Liver (tissue), 3 donors: ENCODE results near the gene MOXD1.

ENCODE experiments used
- FOXA2 ChIP-seq: IDR thresholded peaks from 2 replicates; pipeline ENCODE4 v1.6.1; 2016; ENCODE audit warnings: antibody characterized with exemption
- JUND ChIP-seq, 2 donors: IDR thresholded peaks; 2 replicates each; pipeline ENCODE4 v1.6.1; 2016; ENCODE audit warnings: antibody characterized with exemption in 2 of 2
- RAD21 ChIP-seq, 2 donors: IDR thresholded peaks; 2 replicates each; pipeline ENCODE4 v1.6.1; 2016; ENCODE audit warnings: antibody characterized with exemption in 2 of 2, mild to moderate bottlenecking in 2 of 2
- SP1 ChIP-seq: IDR thresholded peaks from 2 replicates; pipeline ENCODE4 v1.6.1; 2018; ENCODE audit warnings: antibody characterized with exemption, mild to moderate bottlenecking
- YY1 ChIP-seq: IDR thresholded peaks from 2 replicates; pipeline ENCODE4 v1.6.1; 2016; ENCODE audit warnings: antibody characterized with exemption, mild to moderate bottlenecking
- TF ChIP-seq, protein P1 (sequence below): fragments of 150-350 bp; IDR thresholded peaks from 2 replicates; pipeline ENCODE4 v1.5.1; 2017; ENCODE audit warnings: improper control_type of control experiment, low read depth, low read length; ENCODE audit not compliant: missing input control
- donor health status: healthy.
- donor health status: healthy.

DNA sequence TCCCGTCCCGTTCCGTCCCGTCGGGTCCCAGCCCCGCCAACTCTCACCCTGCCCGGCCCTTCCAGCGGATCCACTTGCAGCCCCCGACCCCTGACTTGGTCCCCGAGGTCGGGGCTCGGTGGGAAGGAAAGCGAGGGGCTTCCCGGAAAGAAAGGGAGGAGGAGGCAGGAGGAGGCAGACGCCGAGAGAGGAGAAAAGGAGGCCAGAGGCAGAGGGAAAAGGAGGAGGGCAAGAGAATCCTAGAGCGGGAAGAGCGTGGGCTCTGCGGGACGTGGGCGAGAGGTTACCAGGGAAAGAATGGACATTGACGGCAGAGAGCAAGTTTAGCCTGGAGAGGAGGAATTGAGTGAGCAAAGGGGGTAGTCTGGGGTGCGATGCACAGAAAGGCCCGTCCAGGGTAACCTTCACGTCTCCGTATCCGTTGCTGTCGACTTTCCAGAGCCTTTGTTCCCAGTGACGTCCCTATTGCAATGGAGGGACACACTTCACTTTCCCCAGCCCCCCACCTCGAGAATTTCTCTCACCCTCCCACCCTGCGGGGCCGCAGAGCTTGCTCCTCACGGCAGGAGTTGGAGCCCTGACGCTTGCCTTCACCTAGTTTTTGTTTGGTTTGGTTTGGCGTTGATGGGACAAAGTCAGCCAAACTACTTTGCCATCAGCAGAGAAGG lies 477 bp upstream of the MOXD1 start:
- TF ChIP-seq, protein P1, sequence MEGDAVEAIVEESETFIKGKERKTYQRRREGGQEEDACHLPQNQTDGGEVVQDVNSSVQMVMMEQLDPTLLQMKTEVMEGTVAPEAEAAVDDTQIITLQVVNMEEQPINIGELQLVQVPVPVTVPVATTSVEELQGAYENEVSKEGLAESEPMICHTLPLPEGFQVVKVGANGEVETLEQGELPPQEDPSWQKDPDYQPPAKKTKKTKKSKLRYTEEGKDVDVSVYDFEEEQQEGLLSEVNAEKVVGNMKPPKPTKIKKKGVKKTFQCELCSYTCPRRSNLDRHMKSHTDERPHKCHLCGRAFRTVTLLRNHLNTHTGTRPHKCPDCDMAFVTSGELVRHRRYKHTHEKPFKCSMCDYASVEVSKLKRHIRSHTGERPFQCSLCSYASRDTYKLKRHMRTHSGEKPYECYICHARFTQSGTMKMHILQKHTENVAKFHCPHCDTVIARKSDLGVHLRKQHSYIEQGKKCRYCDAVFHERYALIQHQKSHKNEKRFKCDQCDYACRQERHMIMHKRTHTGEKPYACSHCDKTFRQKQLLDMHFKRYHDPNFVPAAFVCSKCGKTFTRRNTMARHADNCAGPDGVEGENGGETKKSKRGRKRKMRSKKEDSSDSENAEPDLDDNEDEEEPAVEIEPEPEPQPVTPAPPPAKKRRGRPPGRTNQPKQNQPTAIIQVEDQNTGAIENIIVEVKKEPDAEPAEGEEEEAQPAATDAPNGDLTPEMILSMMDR = no peak
- TF ChIP-seq RAD21 (IDR thresholded peaks at IDR 0.05) (no peak), FOXA2 (no peak), JUND (IDR thresholded peaks at IDR 0.05) (no peak), YY1 (no peak), SP1 (no peak)
